ENCODE measurements around the gene C1QTNF5. TPM values are rescaled to one million over a fixed set of nuclear protein-coding genes. Genes with fewer than 3 reads are reported as not detected.

The C1QTNF5 gene
- polyA plus RNA-seq, 1 donor from 2014 or later, result not detected

- H3K27me3 ChIP-seq (ENCODE audit: insufficient read depth, low read depth, low read length), result peaks cover 13% of the 10 kb centered on the region
- no peak overlapping the region for H2AFZ ChIP-seq (ENCODE audit: low read depth, low read length)
- H3K4me3 ChIP-seq (ENCODE audit: low read length), result no peak overlapping the region
- no peaks in the 10 kb centered on the region for H3K79me2 ChIP-seq (replicated peaks; ENCODE audit: insufficient read depth, low read length)
- TF ChIP-seq POLR2AphosphoS5 (IDR thresholded peaks at IDR 0.05) (no peak), SMC3 (conservative IDR thresholded peaks at IDR 0.05; ENCODE audit: poor library complexity) (no peak), TAF1 (IDR thresholded peaks at IDR 0.05; ENCODE audit: low read depth) (no peak), CTCF (IDR thresholded peaks at IDR 0.05; ENCODE audit: poor library complexity, severe bottlenecking) (no peak), RAD21 (conservative IDR thresholded peaks at IDR 0.05) (no peak), EZH2 (IDR thresholded peaks at IDR 0.05; ENCODE audit: borderline replicate concordance, insufficient read depth, low read length, poor library complexity, severe bottlenecking) (no peak), EP300 (conservative IDR thresholded peaks at IDR 0.05; ENCODE audit: poor library complexity, severe bottlenecking) (no peak), MXI1 (conservative IDR thresholded peaks at IDR 0.05; ENCODE audit: poor library complexity, severe bottlenecking) (no peak)
- TF ChIP-seq, protein P1, sequence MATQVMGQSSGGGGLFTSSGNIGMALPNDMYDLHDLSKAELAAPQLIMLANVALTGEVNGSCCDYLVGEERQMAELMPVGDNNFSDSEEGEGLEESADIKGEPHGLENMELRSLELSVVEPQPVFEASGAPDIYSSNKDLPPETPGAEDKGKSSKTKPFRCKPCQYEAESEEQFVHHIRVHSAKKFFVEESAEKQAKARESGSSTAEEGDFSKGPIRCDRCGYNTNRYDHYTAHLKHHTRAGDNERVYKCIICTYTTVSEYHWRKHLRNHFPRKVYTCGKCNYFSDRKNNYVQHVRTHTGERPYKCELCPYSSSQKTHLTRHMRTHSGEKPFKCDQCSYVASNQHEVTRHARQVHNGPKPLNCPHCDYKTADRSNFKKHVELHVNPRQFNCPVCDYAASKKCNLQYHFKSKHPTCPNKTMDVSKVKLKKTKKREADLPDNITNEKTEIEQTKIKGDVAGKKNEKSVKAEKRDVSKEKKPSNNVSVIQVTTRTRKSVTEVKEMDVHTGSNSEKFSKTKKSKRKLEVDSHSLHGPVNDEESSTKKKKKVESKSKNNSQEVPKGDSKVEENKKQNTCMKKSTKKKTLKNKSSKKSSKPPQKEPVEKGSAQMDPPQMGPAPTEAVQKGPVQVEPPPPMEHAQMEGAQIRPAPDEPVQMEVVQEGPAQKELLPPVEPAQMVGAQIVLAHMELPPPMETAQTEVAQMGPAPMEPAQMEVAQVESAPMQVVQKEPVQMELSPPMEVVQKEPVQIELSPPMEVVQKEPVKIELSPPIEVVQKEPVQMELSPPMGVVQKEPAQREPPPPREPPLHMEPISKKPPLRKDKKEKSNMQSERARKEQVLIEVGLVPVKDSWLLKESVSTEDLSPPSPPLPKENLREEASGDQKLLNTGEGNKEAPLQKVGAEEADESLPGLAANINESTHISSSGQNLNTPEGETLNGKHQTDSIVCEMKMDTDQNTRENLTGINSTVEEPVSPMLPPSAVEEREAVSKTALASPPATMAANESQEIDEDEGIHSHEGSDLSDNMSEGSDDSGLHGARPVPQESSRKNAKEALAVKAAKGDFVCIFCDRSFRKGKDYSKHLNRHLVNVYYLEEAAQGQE (IDR thresholded peaks at IDR 0.05; ENCODE audit: borderline replicate concordance), result no peak
- no peak overlapping the region for H3K4me2 ChIP-seq (ENCODE audit: low read length)
- no peaks in the 10 kb centered on the region for H3K9me3 ChIP-seq (ENCODE audit: low read length)
- H4K20me1 ChIP-seq (ENCODE audit: insufficient read depth), result no peaks in the 10 kb centered on the region
- no peaks in the 10 kb centered on the region for H3K36me3 ChIP-seq (ENCODE audit: insufficient read depth, low read length)
- H3K27ac ChIP-seq (ENCODE audit: low read length), result no peak overlapping the region
- no peaks in the 10 kb centered on the region for H3K9me2 ChIP-seq (ENCODE audit: insufficient read depth, low read length)
- no peaks in the 10 kb centered on the region for H3F3A ChIP-seq (ENCODE audit: insufficient read depth, low read length, poor library complexity, severe bottlenecking)
- H3K9ac ChIP-seq (ENCODE audit: low read length), result no peak overlapping the region
These were observed 27.0 kb upstream of the C1QTNF5 start for GRCh38 chr11:119367661-119368120.

DNA sequence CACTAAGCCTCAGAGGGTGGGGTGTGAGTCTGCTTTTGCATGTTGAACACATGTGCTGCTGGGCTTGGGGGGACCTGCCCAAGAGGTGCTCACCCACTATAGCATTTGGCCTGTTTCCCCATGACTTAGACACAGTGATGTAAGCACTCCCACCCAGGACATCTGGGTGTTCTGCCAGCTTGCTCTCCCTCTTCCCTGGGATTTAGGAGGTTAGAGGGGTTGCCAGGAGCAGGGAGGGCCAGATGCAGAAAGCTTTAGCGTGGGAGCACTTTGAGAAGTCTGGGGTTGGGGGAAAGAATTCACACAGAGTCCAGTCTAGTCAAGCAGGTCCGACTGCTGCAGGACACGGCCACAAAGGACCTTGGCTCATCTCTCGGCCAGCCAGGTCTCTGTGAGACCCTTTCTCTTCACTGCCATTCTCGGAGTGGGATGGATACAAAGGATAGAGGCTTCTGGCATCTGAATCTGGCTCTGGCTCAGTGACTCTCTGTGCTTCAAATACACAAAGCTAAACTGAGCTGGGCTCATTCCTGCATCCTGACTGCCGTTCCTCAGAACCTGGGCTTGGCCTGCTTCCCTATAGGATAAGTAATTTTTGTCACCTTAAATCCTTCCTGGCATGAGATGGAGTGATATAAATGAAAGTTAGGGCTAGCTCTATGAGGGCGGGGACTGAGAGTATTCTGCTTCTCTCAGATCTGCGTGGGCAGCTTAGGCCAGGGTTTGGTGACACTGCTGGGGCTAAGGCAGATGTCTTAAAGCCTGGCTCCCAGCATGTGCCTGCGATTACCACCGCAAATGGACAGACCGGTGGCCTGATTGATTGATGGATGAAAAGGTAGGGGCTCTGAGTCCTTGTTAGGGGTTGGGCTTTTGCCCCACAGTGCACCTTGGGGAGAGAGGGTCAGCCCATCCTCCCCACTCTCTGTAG, 26.3 kb upstream of the C1QTNF5 start:
- Histone ChIP-seq H3K9me2 (ENCODE audit: insufficient read depth, low read length) (no peaks in the 10 kb centered on the region), H3K36me3 (ENCODE audit: insufficient read depth, low read length) (no peaks in the 10 kb centered on the region), H3K27ac (ENCODE audit: low read length) (no peak overlapping the region), H3K4me2 (ENCODE audit: low read length) (no peak overlapping the region), H3K4me3 (ENCODE audit: low read length) (no peak overlapping the region), H4K20me1 (ENCODE audit: insufficient read depth) (no peaks in the 10 kb centered on the region), H3K9ac (ENCODE audit: low read length) (no peak overlapping the region), H3K9me3 (ENCODE audit: low read length) (no peaks in the 10 kb centered on the region), H3K27me3 (ENCODE audit: insufficient read depth, low read depth, low read length) (peaks cover 13% of the 10 kb centered on the region), H2AFZ (ENCODE audit: low read depth, low read length) (no peak overlapping the region), H3F3A (ENCODE audit: insufficient read depth, low read length, poor library complexity, severe bottlenecking) (no peaks in the 10 kb centered on the region), H3K79me2 (replicated peaks; ENCODE audit: insufficient read depth, low read length) (no peaks in the 10 kb centered on the region)
- TF ChIP-seq MXI1 (conservative IDR thresholded peaks at IDR 0.05; ENCODE audit: poor library complexity, severe bottlenecking) (no peak), EZH2 (IDR thresholded peaks at IDR 0.05; ENCODE audit: borderline replicate concordance, insufficient read depth, low read length, poor library complexity, severe bottlenecking) (no peak), EP300 (conservative IDR thresholded peaks at IDR 0.05; ENCODE audit: poor library complexity, severe bottlenecking) (no peak), TAF1 (IDR thresholded peaks at IDR 0.05; ENCODE audit: low read depth) (no peak), RAD21 (conservative IDR thresholded peaks at IDR 0.05) (no peak), POLR2AphosphoS5 (IDR thresholded peaks at IDR 0.05) (no peak), CTCF (IDR thresholded peaks at IDR 0.05; ENCODE audit: poor library complexity, severe bottlenecking) (no peak), SMC3 (conservative IDR thresholded peaks at IDR 0.05; ENCODE audit: poor library complexity) (no peak)
- TF ChIP-seq, protein P1 (IDR thresholded peaks at IDR 0.05; ENCODE audit: borderline replicate concordance), result no peak
